Measurements from ENCODE around the gene MEF2B. TPM values are rescaled to one million over a fixed set of nuclear protein-coding genes. Genes with fewer than 3 reads are reported as not detected.

Gene MEF2B
- total RNA-seq, 4 donors from 2014 or later = 5.0 to 7.4 TPM; not detected in 2

DNA sequence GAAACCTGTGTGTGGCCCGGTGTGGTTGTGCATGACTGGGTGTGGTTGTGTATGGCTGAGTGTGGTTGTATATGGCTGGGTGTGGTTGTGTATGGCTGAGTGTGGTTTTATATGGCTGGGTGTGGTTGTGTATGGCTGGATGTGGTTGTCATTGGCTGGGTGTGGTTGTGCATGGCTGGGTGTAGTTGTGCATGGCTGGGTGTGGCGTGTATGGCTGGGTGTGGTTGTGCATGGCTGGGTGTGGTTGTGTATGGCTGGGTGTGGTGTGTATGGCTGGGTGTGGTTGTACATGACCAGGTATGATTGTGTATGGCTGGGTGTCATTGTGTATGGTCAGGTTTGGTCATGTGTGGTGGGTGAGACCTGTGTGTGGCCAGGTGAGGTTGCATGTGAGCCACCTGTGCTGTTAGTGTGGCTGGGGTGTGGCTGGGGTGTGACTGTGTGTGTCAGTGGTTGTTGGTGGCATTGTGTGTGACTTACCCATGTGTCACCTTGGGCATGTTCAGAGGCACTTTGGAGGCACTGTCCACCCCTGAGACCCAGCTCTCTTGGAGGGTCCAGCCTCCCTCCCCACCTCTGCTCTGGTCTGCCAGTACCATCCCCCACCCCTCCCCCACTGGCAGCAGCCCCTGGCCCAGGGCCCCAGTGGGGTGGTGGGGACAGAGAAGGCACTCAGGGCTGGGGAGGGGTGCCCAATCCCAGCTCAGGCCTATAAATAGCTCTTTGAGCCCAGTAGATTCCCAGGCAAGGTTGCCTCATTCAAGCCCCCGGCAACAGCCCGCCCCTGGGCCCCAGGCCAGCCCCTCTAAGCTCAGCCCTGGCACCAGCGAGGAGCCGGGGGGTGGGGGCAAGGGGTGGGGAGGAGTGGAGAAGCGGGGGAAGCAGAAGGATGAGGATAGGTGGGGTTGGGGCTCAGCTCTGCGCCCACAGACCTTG lies 37.8 kb upstream of the MEF2B start:
- H3K9me3 ChIP-seq = no peaks in the 10 kb centered on the region
- peaks cover 0 to 20% of the 10 kb centered on the region in 2 donors for H3K27me3 ChIP-seq
- no peak for DNase-seq
- H3K36me3 ChIP-seq = no peaks in the 10 kb centered on the region
- TF ChIP-seq, protein P1, sequence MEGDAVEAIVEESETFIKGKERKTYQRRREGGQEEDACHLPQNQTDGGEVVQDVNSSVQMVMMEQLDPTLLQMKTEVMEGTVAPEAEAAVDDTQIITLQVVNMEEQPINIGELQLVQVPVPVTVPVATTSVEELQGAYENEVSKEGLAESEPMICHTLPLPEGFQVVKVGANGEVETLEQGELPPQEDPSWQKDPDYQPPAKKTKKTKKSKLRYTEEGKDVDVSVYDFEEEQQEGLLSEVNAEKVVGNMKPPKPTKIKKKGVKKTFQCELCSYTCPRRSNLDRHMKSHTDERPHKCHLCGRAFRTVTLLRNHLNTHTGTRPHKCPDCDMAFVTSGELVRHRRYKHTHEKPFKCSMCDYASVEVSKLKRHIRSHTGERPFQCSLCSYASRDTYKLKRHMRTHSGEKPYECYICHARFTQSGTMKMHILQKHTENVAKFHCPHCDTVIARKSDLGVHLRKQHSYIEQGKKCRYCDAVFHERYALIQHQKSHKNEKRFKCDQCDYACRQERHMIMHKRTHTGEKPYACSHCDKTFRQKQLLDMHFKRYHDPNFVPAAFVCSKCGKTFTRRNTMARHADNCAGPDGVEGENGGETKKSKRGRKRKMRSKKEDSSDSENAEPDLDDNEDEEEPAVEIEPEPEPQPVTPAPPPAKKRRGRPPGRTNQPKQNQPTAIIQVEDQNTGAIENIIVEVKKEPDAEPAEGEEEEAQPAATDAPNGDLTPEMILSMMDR (IDR thresholded peaks at IDR 0.05) = no peak
- TF ChIP-seq POLR2A (IDR thresholded peaks at IDR 0.05) = no peak
- peaks cover 0 to under 1% (median 0%) of the 10 kb centered on the region in 4 donors for H3K4me1 ChIP-seq
- H3K27ac ChIP-seq = peak overlapping the region in 1 of 4 donors; percentile 52
- no peak overlapping the region for H3K4me3 ChIP-seq

DNA sequence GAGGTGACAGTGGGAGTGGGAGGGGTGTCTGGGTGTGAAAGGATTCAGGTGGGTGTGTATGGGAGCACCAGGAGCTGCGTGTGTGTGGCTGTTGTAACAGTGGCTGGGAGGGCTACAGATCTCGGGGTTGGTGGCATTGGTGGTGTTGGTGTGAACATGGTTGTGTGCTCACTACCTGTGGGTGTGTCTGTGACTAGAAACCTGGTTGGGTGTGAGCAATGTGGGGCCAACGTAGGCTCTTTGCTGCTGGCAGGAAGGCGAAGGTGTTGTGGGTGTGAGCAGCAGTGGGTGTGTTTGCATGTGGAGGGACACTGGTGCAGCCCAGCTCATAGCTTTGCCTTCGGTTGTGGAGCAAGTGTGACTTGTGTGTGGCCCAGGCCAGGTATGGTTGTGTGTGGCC lies 36.9 kb upstream of the MEF2B start:
- TF ChIP-seq, protein P1 (IDR thresholded peaks at IDR 0.05) = no peak
- no peak for TF ChIP-seq POLR2A (IDR thresholded peaks at IDR 0.05)
- Histone ChIP-seq H3K4me3 (no peak overlapping the region), H3K4me1 (peaks cover 0 to 10% (median 5%) of the 10 kb centered on the region in 4 donors), H3K27me3 (peaks cover 0 to 10% of the 10 kb centered on the region in 2 donors), H3K9me3 (no peaks in the 10 kb centered on the region), H3K27ac (no peak overlapping the region), H3K36me3 (no peaks in the 10 kb centered on the region)
- DNase-seq = no peak

DNA sequence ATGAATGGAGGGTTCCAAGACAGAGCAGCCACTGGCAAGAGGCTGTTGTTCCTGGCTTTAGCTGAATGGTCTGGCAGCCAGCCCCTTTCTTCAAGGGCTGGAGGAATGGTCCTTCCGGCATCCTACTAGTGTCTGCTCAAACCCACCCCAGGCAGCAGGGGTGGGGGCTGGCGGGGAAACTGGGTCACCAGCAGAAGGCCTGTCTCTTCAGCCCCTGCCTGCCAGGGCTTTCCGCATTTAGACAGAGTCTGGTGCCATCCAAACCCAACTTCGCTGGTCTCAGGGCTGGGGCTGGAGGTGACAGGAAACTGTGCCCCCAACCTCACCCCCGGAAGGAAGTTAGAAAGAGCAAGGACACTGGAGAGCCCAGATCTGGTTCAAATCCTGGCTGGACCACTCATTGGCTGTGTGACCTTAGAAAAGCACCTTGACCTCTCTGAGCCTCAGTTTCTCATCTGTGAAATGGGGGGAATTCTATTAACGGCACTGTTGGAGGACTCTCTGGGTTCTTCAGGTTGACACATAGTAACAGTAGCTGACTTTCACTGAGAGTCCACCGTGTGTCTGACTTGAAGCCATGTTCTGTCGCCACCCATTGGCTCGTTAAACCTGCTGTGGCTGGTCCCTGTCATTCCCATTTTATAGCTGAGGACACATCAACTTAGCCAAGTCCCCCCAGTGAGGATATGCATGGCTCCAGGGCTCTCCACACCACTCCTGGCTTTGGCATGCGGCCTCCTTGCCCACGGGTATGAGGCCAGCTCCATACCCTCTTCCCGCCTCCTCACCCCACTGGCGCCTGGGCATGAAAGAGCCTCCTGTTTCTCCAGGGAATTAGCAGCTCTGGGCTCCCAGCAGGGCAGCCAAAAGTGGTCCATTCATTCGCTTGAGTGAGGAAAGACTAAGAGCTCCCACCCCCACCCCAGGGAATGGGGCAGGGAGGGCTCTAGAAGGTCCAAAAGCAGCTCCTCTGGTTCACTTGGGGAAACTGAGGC lies 35.6 kb upstream of the MEF2B start:
- TF ChIP-seq POLR2A (IDR thresholded peaks at IDR 0.05) = no peak
- TF ChIP-seq, protein P1 (IDR thresholded peaks at IDR 0.05) = no peak
- Histone ChIP-seq H3K27ac (no peak overlapping the region), H3K27me3 (no peaks in the 10 kb centered on the region), H3K9me3 (no peaks in the 10 kb centered on the region), H3K36me3 (peaks cover 0 to 4% (median 0%) of the 10 kb centered on the region in 3 donors), H3K4me3 (no peak overlapping the region), H3K4me1 (peaks cover 0 to 12% (median 5%) of the 10 kb centered on the region in 4 donors)
- DNase-seq = no peak

DNA sequence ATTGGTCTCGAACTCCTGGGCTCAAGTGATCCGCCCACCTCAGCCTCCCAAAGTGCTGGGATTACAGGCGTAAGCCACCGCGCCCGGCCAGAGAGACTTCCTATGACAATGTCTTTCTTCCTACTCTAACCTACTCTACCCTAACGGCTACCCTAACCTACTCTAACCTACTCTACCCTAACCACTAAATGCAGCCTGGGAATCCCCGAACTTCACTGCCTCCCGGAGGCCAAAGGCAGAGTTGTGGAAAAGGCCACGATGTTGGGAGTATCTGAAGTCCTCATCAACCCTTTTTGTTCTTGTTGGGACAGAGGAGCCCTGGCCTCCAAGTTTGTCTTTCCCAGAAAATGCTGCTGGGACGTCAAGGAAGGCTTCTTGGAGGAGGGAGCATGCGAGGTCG lies 34.1 kb upstream of the MEF2B start:
- no peak for DNase-seq
- Histone ChIP-seq H3K4me3 (no peak overlapping the region), H3K36me3 (peaks cover 0 to 11% (median 0%) of the 10 kb centered on the region in 3 donors), H3K27ac (no peak overlapping the region), H3K4me1 (peaks cover 0 to 12% (median 5%) of the 10 kb centered on the region in 4 donors), H3K9me3 (no peaks in the 10 kb centered on the region), H3K27me3 (no peaks in the 10 kb centered on the region)
- no peak for TF ChIP-seq POLR2A (IDR thresholded peaks at IDR 0.05)
- TF ChIP-seq, protein P1 (IDR thresholded peaks at IDR 0.05) = no peak

Measured in Peyer's patch (tissue), 4 donors.